Skeletal muscle satellite cell (primary cell): ENCODE data around the gene ZNF546.

Experiments used
- H3K27me3 ChIP-seq: 2 replicates; pipeline ENCODE4 v1.7.0; 2013; ENCODE audit warnings: low read length; ENCODE audit not compliant: control insufficient read depth, insufficient read depth
- H3K36me3 ChIP-seq: 2 replicates; pipeline ENCODE4 v1.7.0; 2013; ENCODE audit warnings: mild to moderate bottlenecking, control low read depth, low read length; ENCODE audit not compliant: insufficient read depth
- H3K4me1 ChIP-seq: 2 replicates; pipeline ENCODE4 v1.7.0; 2013; ENCODE audit warnings: low read length; ENCODE audit not compliant: control insufficient read depth, insufficient read depth
- H3K4me2 ChIP-seq: 2 replicates; pipeline ENCODE4 v1.7.0; 2013; ENCODE audit warnings: mild to moderate bottlenecking, low read length
- H3K4me3 ChIP-seq: 2 replicates; pipeline ENCODE4 v1.7.0; 2013; ENCODE audit warnings: low read length
- H3K9ac ChIP-seq: 2 replicates; pipeline ENCODE4 v1.7.0; 2013; ENCODE audit warnings: mild to moderate bottlenecking, low read depth, low read length, moderate library complexity
- H3K9me3 ChIP-seq: replicated peaks from 2 replicates; pipeline ENCODE4 v1.7.0; 2013; ENCODE audit warnings: mild to moderate bottlenecking, control low read depth, low read length

ZNF546 gene

DNA sequence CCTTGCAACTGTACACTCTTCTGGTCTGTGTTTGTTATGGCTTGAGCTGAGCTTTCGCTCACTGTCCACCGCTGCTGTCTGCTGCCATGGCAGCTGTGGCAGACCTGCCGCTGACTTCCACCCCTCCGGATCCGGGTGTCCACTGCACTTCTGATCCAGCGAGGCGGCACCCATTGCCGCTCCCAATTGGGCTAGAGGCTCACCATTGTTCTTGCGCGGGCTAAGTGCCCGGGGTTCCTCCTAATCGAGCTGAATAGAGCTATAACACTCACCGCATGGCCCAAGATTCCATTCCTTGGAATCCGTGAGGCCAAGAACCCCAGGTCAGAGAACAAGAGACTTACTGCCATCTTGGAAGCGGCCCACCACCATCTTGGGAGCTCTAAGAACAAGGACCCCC, 28.1 kb upstream of the ZNF546 start:
- Histone ChIP-seq H3K36me3 (peaks cover 14% of the 10 kb centered on the region), H3K9me3 (no peaks in the 10 kb centered on the region), H3K27me3 (no peaks in the 10 kb centered on the region), H3K4me1 (peaks cover 19% of the 10 kb centered on the region), H3K4me2 (peak overlapping the region; percentile 85), H3K4me3 (no peak overlapping the region), H3K9ac (no peak overlapping the region)

DNA sequence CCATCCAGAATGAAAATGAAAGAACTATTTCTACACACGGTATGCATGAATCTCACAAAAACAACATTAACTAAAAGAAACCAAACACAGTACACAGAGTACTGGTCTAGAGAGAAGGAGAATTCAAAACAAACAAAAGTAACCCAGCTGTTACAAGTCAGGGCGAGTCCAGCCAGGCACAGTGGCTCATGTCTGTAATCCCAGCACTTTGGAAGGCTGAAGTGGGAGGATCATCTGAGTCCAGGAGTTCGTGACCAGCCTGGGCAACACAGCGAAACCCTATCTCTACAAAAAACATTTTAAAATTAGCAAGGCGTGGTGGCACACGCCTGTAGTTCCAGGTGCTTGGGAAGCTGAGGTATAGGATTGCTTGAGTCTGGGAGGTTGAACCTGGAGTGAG, 27.6 kb upstream of the ZNF546 start:
- no peaks in the 10 kb centered on the region for H3K27me3 ChIP-seq
- H3K4me3 ChIP-seq = no peak overlapping the region
- no peaks in the 10 kb centered on the region for H3K9me3 ChIP-seq
- peaks cover 19% of the 10 kb centered on the region for H3K4me1 ChIP-seq
- peak overlapping the region; percentile 85 for H3K4me2 ChIP-seq
- H3K9ac ChIP-seq = peak overlapping the region; percentile 85
- peaks cover 18% of the 10 kb centered on the region for H3K36me3 ChIP-seq

DNA sequence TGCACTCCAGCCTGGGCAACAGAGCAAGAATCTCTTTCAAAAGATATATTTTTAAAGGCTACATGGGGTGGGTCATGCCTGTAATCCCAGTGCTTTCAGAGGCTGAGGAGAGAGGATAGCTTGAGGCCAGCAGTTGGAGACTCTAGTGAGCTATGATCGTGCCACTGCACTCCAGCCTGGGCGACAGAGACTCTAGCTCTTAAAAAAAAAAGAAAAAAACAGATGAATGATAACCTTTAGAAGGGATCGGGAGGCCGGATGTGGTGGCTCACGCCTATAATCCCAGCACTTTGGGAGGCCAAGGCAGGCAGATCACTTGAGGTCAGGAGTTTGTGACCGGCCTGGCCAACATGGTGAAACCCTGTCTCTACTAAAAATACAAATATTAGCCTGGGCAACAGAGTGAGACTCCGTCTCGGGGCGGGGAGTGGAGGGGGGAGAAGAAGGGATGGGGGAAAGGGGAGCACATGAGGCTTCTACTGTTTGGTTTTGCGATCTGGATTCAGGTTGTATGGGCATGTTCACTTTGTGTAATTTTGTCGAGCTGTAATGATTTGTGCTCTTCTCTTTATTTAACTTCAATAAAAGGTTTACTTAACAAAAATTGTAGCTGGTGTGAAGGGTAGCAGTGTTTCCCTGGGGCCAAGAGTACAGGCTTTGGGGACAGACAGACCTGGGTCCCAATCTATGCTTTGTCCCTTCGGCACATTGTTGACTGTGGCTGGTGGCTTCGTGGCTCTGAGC, 27.0 kb upstream of the ZNF546 start:
- Histone ChIP-seq H3K4me1 (peaks cover 19% of the 10 kb centered on the region), H3K4me3 (peak overlapping the region; percentile 80), H3K36me3 (peaks cover 24% of the 10 kb centered on the region), H3K4me2 (peak overlapping the region; percentile 85), H3K27me3 (no peaks in the 10 kb centered on the region), H3K9me3 (no peaks in the 10 kb centered on the region), H3K9ac (peak overlapping the region; percentile 85)

DNA sequence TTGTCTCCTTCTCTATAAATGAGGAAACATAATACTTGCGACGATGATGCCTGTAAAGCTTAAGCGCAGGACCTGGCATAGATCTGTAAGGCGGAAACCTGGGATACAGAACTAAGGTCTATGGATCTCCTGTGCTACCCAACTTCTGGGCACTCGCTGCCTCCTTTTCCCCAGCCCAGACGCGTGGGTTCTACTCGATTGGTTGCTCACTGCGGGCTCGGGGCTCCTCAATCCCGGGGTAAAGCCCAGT, 26.5 kb upstream of the ZNF546 start:
- peak overlapping the region; percentile 85 for H3K9ac ChIP-seq
- H3K4me2 ChIP-seq = peak overlapping the region; percentile 85
- H3K4me3 ChIP-seq = peak overlapping the region; percentile 80
- H3K27me3 ChIP-seq = no peaks in the 10 kb centered on the region
- H3K4me1 ChIP-seq = peaks cover 19% of the 10 kb centered on the region
- H3K36me3 ChIP-seq = peaks cover 29% of the 10 kb centered on the region
- H3K9me3 ChIP-seq = no peaks in the 10 kb centered on the region

DNA sequence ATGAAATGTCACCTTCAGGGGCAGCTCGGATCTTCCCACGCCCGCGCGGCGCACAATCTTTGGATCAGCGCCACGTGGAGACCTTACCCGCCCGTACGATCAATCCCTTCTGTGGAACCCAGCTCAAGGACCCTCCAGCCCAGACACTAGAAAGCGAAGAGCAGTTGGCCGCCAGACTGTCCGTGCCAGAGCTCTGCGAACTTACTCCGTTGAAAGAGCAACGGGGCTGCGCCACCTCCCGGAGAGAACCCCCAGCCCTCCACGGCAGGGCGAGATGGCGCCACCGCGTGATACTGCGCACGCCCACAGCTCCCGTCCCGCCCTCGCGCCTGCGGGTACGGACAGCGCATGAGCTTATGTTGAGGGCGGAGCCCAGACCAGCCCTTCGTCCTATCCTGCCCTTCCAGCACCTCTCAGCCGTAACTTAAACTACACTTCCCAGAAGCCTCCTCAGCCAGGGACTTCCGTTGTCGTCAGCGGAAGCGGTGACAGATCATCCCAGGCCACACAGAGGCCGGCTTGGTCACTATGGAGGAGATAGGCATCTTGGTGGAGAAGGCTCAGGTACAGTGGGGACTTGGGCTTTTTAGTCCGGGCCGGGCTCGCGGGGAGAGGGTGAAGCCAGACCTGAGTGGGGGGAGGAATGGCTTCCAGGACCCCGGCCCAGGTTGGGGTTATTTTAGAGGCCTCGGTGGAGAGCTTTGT, 26.0 kb upstream of the ZNF546 start, which contains the start of gene PSMC4:
PSMC4 (plus strand) TSS at position 491 of the 705 bp plus-strand sequence; CDS start at position 529, 38 bp downstream.
- Histone ChIP-seq H3K9me3 (no peaks in the 10 kb centered on the region), H3K4me3 (peak within 1 kb of the TSS; percentile 82), H3K4me1 (peaks cover 19% of the 10 kb centered on the region), H3K27me3 (no peaks in the 10 kb centered on the region), H3K9ac (peak within 1 kb of the TSS; percentile 94), H3K36me3 (peaks cover 33% of the 10 kb centered on the region), H3K4me2 (peak within 1 kb of the TSS; percentile 91)

DNA sequence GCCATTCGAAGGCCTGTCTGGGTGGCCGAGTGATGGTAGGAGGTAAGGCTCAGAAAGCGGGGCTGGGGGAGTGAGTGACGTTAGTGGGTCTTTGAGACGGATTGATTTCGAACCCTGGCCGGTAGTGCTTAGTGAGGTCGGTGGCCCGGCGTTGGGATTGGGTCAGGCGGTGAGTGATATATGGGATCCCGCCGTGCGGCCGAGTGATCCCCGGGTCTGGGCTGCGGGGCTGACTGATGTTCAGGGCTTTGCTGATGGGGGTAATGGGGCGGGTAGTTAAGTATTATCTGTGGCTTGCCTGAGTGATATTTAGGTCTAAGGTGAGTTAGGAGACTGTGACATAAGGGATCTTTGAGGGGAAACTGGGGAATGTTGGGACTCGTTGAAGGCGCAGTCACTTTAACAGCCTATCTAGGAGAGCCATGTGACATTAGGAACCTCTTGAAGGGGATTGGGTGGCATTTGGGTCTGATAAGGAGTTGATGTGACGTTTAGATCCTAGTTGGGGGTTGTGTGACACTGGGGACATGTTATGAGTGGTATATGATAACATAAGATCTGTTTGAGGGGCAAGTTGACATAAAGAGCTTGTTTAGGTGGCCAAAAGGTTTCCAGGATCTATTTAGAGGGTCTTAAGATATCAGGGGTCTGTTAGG, 25.4 kb upstream of the ZNF546 start:
- H3K27me3 ChIP-seq = no peaks in the 10 kb centered on the region
- H3K36me3 ChIP-seq = peaks cover 33% of the 10 kb centered on the region
- H3K4me2 ChIP-seq = peak overlapping the region; percentile 91
- peaks cover 19% of the 10 kb centered on the region for H3K4me1 ChIP-seq
- peak overlapping the region; percentile 82 for H3K4me3 ChIP-seq
- no peaks in the 10 kb centered on the region for H3K9me3 ChIP-seq
- peak overlapping the region; percentile 94 for H3K9ac ChIP-seq

DNA sequence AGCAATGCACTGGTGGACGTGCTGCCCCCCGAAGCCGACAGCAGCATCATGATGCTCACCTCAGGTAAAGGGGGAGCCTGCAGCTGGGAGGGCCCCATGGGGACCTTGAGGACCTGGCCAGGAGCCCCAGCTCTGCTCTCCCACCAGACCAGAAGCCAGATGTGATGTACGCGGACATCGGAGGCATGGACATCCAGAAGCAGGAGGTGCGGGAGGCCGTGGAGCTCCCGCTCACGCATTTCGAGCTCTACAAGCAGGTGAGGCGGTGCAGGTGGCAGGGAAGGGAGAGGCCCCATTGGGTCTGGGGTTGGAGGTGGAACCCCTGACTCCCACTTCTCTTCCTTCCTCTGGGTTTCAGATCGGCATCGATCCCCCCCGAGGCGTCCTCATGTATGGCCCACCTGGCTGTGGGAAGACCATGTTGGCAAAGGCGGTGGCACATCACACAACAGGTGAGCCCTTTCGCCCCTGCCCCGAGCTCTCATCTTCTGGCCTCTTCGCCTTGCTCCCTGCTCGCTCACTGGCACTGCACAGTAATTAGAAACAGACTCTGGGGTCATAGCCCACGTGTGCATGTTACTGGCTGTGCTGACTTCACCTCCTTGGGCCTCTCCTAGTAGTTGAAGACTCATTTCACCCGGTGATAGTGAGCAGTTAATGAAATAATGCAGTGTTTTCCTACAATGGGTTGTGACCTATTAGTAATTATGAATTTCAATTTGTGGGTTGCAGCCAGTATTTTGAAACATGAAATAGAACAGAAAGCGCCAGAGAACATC, 22.3 kb upstream of the ZNF546 start:
- Histone ChIP-seq H3K9me3 (no peaks in the 10 kb centered on the region), H3K9ac (no peak overlapping the region), H3K4me3 (no peak overlapping the region), H3K4me1 (peaks cover 13% of the 10 kb centered on the region), H3K36me3 (peaks cover 58% of the 10 kb centered on the region), H3K4me2 (no peak overlapping the region), H3K27me3 (no peaks in the 10 kb centered on the region)

DNA sequence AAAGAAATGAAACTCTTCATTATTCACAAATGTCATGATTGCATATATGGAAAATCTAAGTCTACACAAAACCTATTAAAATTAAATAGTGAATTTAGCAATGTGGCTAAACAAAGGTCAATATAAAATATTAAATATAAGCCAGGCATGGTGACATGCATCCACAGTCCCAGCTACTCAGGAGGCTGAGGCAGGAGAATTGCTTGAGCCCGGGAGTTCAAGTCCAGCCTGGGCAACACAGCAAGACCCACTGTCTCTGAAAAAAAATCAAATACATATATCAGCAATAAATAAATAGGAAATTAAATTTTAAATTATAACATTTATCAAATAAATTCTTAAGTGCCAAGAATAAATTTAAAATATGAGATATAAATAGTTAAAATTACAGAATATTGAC, 14.0 kb upstream of the ZNF546 start:
- Histone ChIP-seq H3K4me2 (no peak overlapping the region), H3K9ac (no peak overlapping the region), H3K27me3 (no peaks in the 10 kb centered on the region), H3K4me3 (no peak overlapping the region), H3K36me3 (peaks cover 58% of the 10 kb centered on the region), H3K9me3 (peaks cover 3% of the 10 kb centered on the region), H3K4me1 (no peaks in the 10 kb centered on the region)

DNA sequence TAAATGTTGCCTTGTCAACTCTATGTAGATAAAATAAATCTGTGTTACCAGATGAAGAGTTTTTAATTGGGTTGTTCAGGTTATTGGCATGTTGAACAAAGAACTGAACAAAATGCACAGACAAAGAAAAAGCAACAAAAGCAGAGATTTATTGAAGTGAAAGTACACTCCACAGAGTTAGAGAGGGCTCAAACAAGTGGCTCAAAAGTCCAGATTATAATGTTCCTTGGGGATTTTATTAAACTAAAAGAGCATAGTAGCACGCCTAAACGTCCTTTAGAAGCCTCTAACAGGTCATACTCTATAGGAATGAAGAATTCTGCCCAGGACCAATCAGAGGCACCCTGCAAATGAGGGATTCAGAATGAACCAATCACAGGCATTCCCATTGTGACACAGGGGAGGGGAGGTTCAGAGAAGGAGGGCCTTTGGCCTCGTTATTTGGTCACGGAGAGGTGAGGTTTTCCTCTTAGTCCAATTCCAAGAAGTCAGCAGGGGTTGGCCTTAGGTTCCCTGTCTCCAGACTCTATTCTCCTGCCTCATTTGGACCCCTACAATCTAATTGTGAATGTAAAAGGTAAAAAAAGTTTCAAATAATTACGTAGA, 13.1 kb upstream of the ZNF546 start:
- H3K4me3 ChIP-seq = no peak overlapping the region
- peaks cover 3% of the 10 kb centered on the region for H3K9me3 ChIP-seq

DNA sequence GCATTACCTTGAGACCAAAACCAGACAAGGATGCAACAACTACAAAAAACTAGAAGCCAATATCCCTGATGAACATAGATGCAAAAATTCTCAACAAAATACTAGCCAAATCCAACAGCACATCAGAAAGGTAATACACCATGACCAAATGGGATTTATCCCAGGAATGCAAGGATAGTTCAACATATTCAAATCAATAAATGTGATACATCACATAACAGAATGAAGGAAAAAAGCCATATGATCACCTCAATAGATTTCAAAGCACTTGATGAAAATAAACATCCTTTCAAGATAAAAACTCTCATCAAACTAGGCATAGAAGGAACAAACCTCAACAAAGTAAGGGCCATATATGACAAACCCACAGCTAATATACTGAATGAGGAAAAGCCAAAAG, 10.2 kb upstream of the ZNF546 start:
- Histone ChIP-seq H3K4me3 (no peak overlapping the region), H3K4me1 (no peaks in the 10 kb centered on the region), H3K27me3 (no peaks in the 10 kb centered on the region), H3K4me2 (no peak overlapping the region), H3K9me3 (peaks cover 3% of the 10 kb centered on the region), H3K36me3 (peaks cover 21% of the 10 kb centered on the region), H3K9ac (no peak overlapping the region)

More for the DNA sequence above, 13.1 kb upstream of the ZNF546 start:
- Histone ChIP-seq H3K9ac (no peak overlapping the region), H3K4me1 (no peaks in the 10 kb centered on the region), H3K36me3 (peaks cover 49% of the 10 kb centered on the region), H3K4me2 (no peak overlapping the region), H3K27me3 (no peaks in the 10 kb centered on the region)

DNA sequence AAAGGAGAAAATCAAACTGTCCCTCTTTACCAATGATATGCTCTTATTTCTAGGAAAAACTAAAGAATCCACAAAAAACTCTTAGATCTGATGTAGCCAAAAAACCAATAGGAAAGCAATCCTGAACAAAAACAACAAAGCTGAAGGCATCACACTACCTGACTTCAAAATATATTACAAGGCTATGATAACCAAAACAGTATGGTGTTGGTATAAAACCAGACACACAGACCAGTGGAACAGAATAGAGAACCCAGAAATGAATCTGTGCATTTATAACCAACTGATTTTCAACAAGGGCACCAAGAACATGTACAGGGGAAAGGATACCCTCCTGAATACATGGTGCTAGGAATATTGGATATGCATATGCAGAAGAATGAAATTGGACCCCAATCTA, 9.7 kb upstream of the ZNF546 start:
- H3K9me3 ChIP-seq = peaks cover 3% of the 10 kb centered on the region
- H3K4me2 ChIP-seq = no peak overlapping the region
- H3K9ac ChIP-seq = no peak overlapping the region
- H3K4me3 ChIP-seq = no peak overlapping the region
- H3K27me3 ChIP-seq = no peaks in the 10 kb centered on the region
- H3K36me3 ChIP-seq = peaks cover 17% of the 10 kb centered on the region
- H3K4me1 ChIP-seq = no peaks in the 10 kb centered on the region
